ENCODE results near the gene ABO.
"Not testable (repeated sequence)": the region's sequence is repeated elsewhere in the genome, so short reads cannot be mapped to it uniquely, and the experiment has no call there.

Gene ABO

DNA sequence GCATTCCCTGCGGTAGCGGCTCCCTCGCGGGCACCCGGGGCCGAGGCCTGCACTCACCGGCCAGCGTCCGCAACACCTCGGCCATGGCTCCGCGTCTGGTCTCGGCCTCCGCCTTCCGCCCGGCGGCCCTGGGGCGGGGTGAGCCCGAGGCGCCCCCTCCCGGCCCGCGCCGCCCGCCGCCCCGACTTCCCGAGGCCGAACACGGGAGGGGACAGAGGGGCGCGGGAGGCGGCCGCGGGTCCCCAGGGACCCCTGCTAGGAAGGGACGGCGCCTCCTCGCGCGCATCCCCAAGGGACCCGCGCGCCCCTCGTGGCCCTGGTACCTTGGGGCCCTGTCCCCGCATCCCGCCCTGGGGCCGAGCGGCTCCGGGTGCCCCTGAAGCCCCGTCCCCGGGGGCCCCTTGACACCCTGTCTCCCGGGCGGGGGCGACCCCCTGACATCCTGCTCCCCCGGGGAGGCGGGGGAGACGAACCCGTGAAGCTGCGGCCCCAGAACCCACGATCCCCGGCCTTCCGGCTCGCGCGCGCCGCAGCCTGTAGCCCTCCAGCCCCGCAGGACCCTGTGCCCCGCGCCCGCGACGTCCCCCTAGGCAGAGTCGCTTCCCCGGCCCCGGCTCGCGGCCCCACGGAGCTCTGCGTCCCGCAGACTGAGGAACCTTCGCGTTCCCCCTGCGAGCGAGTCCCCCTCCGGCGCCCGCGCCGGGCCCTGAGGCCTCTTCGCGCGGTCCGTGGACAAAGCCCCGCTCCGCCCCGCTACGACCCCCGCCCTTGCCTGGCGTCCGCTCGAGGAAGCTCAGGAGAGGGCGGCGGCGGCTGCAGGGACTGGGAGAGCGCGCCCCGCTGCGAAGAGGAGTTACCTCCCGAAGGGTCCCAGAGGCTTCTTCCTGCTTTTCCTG lies at the start of gene ABO:
Gene ABO, minus strand, starts transcription at position 97 of the 896 bp plus-strand sequence.
- H3K27ac ChIP-seq, result no peak within 1 kb of the TSS
- DNase-seq (ENCODE audit: low read depth, low spot score), result no peak

GRCh38 chr9:133323991-133324703 lies 49.1 kb upstream of the ABO start:
- no peak for DNase-seq (ENCODE audit: low read depth, low spot score)

GRCh38 chr9:133323211-133323610 lies 48.2 kb upstream of the ABO start:
- DNase-seq (ENCODE audit: low read depth, low spot score), result no peak

More at GRCh38 chr9:133323991-133324703, 49.1 kb upstream of the ABO start:
- H3K27ac ChIP-seq, result no peak overlapping the region

DNA sequence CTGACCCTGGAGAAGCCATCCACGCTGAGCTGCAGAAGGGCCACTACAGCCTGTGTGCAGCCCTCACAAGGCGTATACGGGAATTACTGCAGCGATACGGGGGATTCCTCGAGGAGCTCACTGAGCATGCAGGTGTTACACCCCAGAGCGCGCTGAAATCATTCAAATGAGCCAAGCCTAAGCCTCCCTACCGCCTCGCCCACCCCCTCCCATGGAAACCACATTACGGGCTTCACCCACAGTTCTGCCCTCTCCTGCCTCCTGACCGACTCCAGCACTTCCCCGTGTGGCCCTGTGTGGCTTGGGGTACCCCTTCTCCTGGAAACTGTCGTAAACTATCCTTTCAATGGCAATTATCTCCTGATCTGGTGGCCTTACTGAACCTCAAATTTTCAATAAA lies 47.7 kb upstream of the ABO start:
- no peak for DNase-seq (ENCODE audit: low read depth, low spot score)
- no peak overlapping the region for H3K27ac ChIP-seq

More at GRCh38 chr9:133323211-133323610, 48.2 kb upstream of the ABO start:
- no peak overlapping the region for H3K27ac ChIP-seq

DNA sequence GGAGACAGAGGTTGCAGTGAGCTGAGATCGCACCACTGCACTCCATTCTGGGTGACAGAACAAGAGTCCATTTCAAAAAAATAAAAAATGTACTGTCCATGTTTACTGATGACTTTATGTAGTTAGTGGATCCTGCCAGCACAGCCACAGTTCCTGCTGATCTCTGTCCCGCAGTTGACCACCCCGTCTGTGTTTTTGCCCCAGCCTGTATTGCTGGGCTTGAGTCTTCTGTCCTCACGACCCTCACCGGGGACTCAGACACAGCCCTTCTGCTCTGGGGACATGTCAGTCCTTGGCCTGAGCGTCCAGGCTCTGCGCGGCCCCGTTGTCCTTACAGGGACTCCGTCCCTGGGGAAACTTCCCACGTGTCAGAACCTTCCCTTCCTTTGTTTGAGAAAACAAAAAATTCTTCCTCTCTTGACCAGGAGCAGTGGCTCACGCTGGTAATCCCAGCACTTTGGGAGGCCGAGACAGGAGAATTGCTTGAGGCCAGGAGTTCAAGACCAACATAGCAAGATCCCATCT lies 46.5 kb upstream of the ABO start:
- DNase-seq (ENCODE audit: low read depth, low spot score), result no peak
- H3K27ac ChIP-seq, result no peak overlapping the region

- DNase-seq (ENCODE audit: low read depth, low spot score), result no peak
- no peak overlapping the region for H3K27ac ChIP-seq
Measured at GRCh38 chr9:133320421-133320881, 45.5 kb upstream of the ABO start.

DNA sequence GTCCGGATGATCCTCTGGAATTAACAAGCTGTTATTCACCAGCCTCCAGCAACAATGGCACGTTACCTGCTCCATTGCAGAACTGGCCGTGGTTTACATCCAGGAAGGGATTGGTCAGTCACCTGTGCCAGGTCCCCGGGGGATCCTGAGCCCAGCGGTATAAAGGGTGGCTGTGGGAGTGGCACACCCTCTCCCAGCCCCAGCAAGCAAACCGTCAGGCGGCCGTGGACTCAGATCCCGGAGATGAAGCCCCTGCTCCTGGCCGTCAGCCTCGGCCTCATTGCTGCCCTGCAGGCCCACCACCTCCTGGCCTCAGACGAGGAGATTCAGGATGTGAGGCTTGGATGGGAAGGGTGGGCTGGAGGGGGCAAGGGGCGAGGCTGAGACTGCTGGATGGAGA lies 42.5 kb upstream of the ABO start:
- not testable (repeated sequence) for DNase-seq (ENCODE audit: low read depth, low spot score); H3K27ac ChIP-seq

DNA sequence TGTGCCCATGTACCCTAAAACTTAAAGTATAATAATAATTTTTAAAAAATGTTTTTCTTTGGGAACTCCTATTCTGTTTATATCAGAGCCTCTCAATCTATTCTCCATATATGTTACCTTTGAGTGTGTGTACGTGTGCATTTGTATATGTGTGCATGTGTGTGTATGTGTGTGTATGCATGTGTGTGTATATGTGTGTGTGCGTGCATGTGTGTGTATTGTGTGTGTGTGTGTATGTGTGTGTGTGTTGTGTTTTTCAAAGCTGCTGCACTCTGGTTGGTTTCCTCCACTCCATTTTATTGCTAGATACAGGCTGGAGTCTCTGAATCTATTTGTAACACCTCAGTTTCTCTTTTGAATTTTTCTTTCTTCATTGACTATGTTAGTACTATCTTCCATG lies 41.0 kb upstream of the ABO start:
- DNase-seq (ENCODE audit: low read depth, low spot score), result no peak
- no peak overlapping the region for H3K27ac ChIP-seq

DNA sequence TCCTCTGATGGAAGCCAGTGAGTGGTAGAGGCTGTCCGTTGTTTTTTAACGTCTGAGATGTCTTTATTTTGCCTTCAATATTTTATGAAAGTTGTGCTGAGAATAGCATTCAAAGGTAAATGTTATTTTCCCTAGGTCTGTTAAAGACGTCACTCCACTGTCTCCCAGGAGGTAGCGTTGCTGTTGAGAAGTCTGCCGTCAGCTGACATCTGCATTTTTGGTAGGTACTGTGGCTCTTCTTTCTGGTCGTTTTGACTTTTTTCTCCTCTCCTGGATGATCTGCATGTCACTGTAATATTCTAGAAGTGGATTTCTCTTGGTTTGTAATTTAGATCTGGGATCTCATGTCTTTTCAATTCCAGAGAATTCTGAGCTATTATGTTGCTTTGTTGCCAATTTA lies 34.6 kb upstream of the ABO start:
- no peak overlapping the region for H3K27ac ChIP-seq
- DNase-seq (ENCODE audit: low read depth, low spot score), result no peak

GRCh38 chr9:133307301-133307700 lies 32.3 kb upstream of the ABO start:
- no peak overlapping the region for H3K27ac ChIP-seq

DNA sequence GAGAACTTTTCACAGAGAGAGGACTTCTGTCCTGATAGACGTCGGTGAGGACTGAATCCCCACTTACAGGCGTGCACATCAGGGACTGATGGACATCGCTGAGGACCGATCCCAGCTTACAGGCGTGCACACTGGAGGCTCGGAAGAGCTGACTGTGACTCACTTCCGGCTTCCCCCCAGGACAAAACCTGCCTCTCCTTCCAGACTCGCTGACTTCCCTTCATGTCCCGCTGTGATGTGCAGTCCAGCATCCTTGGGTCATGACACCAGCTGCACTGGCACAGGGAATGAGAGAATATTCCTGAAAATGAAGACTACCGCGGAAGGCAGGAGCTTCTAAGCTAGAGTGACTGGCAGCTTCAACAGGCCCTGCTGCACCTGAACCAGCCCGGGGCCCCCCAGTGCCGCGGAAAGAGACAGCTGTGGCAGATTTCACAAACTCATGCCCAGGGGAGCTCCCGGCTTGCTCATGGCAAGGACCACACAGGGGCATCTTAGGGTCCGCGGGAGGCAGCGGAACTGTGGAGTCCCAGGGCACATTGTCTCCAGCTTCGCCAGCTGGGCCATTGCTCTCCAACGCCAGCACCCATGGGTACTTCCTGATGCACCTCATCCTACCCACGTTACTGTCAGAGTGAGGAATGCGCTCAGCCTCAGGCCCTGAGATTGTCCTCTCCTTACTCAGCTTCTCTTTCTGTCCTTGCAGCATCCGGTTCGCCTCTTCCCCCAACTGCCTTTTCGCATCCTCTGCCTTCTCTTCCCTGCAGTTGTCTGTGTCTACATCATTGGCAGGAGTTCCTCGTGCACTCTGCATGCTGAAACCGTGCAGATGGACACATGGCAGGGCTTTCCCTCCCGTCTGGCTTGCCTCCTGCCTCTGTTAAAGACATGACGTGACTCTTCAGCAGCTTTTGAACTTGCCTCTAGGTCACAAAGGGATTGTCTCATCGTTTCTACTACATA lies 31.5 kb upstream of the ABO start:
- no peak for DNase-seq (ENCODE audit: low read depth, low spot score)
- no peak overlapping the region for H3K27ac ChIP-seq

More at GRCh38 chr9:133307301-133307700, 32.3 kb upstream of the ABO start:
- DNase-seq (ENCODE audit: low read depth, low spot score), result no peak

DNA sequence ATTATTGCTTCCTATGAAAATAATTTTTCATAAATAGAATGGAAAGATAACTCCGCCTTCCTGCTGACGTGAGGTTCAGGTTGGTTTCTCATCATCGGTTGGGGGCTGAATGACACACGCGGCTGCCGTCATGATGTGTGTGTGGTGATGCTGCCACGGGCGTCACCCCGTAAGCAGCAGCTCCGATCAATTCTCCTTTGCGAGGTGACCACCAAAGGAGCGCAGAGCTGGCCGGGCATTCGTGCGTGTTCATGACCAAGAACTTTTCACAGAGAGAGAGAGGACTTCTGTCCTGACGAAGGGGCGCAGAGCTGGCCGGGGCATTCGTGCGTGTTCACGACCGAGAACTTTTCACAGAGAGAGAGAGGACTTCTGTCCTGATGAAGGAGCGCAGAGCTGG lies 30.7 kb upstream of the ABO start:
- no peak for DNase-seq (ENCODE audit: low read depth, low spot score)
- no peak overlapping the region for H3K27ac ChIP-seq

- no peak for DNase-seq (ENCODE audit: low read depth, low spot score)
- H3K27ac ChIP-seq, result no peak overlapping the region
Measured at GRCh38 chr9:133304477-133305377, 29.7 kb upstream of the ABO start.

GRCh38 chr9:133304158-133304470 lies 29.1 kb upstream of the ABO start:
- no peak for DNase-seq (ENCODE audit: low read depth, low spot score)
- no peak overlapping the region for H3K27ac ChIP-seq

- no peak for DNase-seq (ENCODE audit: low read depth, low spot score)
- no peak overlapping the region for H3K27ac ChIP-seq
Measured at GRCh38 chr9:133303266-133304157, 28.5 kb upstream of the ABO start.

DNA sequence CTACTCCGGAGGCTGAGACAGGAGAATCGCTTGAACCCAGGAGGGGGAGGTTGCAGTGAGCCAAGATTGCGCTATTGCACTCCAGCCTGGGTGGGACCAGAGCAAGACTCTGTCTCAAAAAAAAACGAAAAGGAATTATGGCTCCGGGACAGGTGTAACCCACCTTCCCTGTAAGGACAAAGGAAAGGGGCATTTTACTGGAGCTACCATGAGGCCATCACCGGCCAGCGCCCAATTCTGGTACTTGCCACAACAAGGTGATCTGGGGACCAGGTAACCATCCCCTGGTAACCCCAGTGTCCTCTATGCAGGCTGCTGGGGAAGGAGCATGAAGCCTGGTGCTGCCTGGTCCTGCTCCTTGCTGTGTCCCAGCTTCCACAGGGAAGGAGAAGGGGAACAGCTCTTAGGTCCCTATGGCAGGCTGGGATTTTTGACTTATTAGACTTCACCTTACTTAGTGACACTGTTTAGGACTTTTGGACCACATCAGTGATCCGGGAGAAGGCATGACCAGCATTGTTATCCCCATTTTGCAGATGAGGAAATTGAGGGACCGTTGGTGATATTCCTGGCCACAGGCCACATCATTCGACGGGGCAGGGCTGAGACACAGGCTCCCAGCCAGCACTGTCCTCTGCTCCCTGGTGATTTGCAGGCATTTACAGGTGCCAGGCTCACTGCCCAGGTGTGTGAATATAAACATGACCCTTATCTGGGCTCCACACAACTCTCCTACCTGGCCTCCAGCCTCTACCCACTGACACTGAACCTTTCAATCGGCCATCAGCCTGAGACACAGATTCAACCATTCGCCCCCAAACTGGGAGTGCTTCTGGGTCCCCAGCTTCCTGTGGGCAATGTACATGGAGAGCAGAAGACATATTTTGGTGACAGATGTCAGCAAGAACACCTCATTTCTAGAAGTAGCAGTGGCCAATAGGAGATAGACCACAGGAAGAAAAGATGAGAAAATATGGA lies 26.5 kb upstream of the ABO start:
- no peak for DNase-seq (ENCODE audit: low read depth, low spot score)

GRCh38 chr9:133299996-133300395 lies 25.0 kb upstream of the ABO start:
- not testable (repeated sequence) for H3K27ac ChIP-seq; DNase-seq (ENCODE audit: low read depth, low spot score)

More for the DNA sequence above, 26.5 kb upstream of the ABO start:
- H3K27ac ChIP-seq, result no peak overlapping the region

All from epithelial cell of prostate (primary cell).